ENCODE data around the gene PTPN6. TPM values are rescaled to one million over a fixed set of nuclear protein-coding genes. Genes with fewer than 3 reads are reported as not detected.

PTPN6 gene
- total and polyA plus RNA-seq, 2 of the 13 experiments (the other 11 are each of a cell fraction or from before 2014, with no cell fraction given): 10.5 to 10.6 TPM

DNA sequence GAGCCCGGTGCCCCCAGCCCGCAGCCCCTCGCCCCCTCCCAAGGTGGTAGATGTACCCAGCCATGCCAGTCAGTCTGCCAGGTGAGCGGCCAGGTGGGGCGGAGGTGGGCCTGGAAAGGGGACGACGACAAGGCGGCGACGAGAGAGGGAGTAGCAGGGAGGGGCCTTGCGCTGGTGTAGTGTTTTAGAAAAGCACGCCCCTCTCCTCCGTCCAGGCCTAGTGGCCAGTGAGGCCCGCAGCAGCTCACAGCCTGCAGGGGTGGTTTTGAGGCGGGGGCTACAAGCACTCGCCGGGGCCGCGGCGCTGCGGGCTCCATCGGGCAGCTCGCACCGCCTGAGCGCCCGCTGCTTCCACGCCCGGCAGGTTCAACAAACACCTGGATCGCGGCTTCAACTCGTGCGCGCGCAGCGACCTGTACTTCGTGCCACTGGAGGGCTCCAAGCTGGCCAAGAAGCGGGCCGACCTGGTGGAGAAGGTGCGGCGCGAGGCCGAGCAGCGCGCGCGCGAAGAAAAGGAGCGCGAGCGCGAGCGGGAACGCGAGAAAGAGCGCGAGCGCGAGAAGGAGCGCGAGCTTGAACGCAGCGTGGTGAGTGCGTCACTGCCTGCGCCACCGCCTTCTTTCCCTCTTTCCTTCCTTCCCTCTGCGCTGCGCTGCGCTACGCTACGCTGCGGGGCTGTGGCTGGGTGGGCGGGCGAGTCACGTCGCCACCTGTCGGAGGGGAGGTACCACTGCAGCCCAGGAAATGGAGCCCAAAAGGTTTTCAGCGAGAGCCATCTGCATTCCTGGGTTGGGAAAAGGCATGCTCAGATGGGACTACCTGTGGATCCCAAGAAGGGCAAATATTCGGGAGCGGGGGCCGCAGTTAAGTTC is 13.4 kb upstream of the PTPN6 start (continued):
- TF ChIP-seq, protein P1, sequence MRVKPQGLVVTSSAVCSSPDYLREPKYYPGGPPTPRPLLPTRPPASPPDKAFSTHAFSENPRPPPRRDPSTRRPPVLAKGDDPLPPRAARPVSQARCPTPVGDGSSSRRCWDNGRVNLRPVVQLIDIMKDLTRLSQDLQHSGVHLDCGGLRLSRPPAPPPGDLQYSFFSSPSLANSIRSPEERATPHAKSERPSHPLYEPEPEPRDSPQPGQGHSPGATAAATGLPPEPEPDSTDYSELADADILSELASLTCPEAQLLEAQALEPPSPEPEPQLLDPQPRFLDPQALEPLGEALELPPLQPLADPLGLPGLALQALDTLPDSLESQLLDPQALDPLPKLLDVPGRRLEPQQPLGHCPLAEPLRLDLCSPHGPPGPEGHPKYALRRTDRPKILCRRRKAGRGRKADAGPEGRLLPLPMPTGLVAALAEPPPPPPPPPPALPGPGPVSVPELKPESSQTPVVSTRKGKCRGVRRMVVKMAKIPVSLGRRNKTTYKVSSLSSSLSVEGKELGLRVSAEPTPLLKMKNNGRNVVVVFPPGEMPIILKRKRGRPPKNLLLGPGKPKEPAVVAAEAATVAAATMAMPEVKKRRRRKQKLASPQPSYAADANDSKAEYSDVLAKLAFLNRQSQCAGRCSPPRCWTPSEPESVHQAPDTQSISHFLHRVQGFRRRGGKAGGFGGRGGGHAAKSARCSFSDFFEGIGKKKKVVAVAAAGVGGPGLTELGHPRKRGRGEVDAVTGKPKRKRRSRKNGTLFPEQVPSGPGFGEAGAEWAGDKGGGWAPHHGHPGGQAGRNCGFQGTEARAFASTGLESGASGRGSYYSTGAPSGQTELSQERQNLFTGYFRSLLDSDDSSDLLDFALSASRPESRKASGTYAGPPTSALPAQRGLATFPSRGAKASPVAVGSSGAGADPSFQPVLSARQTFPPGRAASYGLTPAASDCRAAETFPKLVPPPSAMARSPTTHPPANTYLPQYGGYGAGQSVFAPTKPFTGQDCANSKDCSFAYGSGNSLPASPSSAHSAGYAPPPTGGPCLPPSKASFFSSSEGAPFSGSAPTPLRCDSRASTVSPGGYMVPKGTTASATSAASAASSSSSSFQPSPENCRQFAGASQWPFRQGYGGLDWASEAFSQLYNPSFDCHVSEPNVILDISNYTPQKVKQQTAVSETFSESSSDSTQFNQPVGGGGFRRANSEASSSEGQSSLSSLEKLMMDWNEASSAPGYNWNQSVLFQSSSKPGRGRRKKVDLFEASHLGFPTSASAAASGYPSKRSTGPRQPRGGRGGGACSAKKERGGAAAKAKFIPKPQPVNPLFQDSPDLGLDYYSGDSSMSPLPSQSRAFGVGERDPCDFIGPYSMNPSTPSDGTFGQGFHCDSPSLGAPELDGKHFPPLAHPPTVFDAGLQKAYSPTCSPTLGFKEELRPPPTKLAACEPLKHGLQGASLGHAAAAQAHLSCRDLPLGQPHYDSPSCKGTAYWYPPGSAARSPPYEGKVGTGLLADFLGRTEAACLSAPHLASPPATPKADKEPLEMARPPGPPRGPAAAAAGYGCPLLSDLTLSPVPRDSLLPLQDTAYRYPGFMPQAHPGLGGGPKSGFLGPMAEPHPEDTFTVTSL (CRISPR knock-in tag; IDR thresholded peaks at IDR 0.05; ENCODE audit: borderline replicate concordance): 0 out of 2 replicates have a peak, but pooled peaks have one; percentile 30
- TF ChIP-seq ZHX2 (IDR thresholded peaks at IDR 0.05; ENCODE audit: low read depth) (peak; percentile 93), ZHX2 (CRISPR knock-in tag; IDR thresholded peaks at IDR 0.05; ENCODE audit: borderline replicate concordance) (no peak), MIXL1 (CRISPR knock-in tag; IDR thresholded peaks at IDR 0.05) (peak; percentile 87), HIVEP1 (CRISPR knock-in tag; IDR thresholded peaks at IDR 0.05) (peak; percentile 68; the same call in 1 of the 2 replicates), ZBTB14 (CRISPR knock-in tag; IDR thresholded peaks at IDR 0.05) (peak; percentile 100), KDM6A (CRISPR knock-in tag; IDR thresholded peaks at IDR 0.05; ENCODE audit: low read depth) (no peak), MTF2 (CRISPR knock-in tag; IDR thresholded peaks at IDR 0.05; ENCODE audit: borderline replicate concordance) (no peak), KDM1A (CRISPR knock-in tag; IDR thresholded peaks at IDR 0.05) (no peak), SIN3A (IDR thresholded peaks at IDR 0.05; ENCODE audit: borderline replicate concordance, low read depth, low read length) (peak; percentile 79; the same call in 1 of the 2 replicates), SNAI1 (CRISPR knock-in tag; IDR thresholded peaks at IDR 0.05; ENCODE audit: borderline replicate concordance) (no peak; the same call in 1 of the 2 replicates), ZNF350 (CRISPR knock-in tag; IDR thresholded peaks at IDR 0.05; ENCODE audit: borderline replicate concordance, low read depth) (peak; percentile 91), SRSF4 (IDR thresholded peaks at IDR 0.05; ENCODE audit: low read depth, low read length, poor library complexity, severe bottlenecking) (no peak), NBN (conservative IDR thresholded peaks at IDR 0.05) (no peak), IRF2 (CRISPR knock-in tag; IDR thresholded peaks at IDR 0.05) (peak; percentile 96)
